ENCODE results near the gene PGBD5. TPM values are rescaled to one million over a fixed set of nuclear protein-coding genes. Genes with fewer than 3 reads are reported as not detected.

Gene PGBD5
- total RNA-seq, 4 donors from 2014 or later = 0.79 to 2.6 (median 1.1) TPM

DNA sequence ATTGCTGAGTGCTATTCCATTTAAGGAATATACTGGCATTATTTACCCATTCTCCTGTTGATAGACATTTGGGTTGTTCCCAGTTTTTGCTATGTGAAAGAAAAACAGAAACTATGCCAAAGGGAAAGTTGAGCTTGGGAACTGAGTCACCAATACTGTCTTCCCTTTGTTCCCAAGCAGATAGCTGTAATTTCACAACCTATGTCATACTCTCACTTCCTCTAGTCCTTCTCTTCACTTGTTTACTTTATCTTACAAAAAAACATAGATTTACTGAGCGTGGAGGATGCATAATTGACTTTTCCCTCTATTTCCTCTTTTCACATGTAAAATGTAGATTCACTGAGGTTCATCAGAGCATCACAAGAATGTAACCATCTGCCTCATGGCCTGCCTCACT, 32.4 kb upstream of the PGBD5 start:
- TF ChIP-seq, protein P1, sequence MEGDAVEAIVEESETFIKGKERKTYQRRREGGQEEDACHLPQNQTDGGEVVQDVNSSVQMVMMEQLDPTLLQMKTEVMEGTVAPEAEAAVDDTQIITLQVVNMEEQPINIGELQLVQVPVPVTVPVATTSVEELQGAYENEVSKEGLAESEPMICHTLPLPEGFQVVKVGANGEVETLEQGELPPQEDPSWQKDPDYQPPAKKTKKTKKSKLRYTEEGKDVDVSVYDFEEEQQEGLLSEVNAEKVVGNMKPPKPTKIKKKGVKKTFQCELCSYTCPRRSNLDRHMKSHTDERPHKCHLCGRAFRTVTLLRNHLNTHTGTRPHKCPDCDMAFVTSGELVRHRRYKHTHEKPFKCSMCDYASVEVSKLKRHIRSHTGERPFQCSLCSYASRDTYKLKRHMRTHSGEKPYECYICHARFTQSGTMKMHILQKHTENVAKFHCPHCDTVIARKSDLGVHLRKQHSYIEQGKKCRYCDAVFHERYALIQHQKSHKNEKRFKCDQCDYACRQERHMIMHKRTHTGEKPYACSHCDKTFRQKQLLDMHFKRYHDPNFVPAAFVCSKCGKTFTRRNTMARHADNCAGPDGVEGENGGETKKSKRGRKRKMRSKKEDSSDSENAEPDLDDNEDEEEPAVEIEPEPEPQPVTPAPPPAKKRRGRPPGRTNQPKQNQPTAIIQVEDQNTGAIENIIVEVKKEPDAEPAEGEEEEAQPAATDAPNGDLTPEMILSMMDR (IDR thresholded peaks at IDR 0.05) = no peak
- TF ChIP-seq POLR2A (IDR thresholded peaks at IDR 0.05) (no peak), EP300 (IDR thresholded peaks at IDR 0.05; ENCODE audit: low read depth) (no peak)
- Histone ChIP-seq H3K4me1 (no peaks in the 10 kb centered on the region), H3K9me3 (no peaks in the 10 kb centered on the region), H3K27me3 (peaks cover 14% of the 10 kb centered on the region), H3K27ac (no peak overlapping the region), H3K36me3 (no peaks in the 10 kb centered on the region), H3K4me3 (no peak overlapping the region)
- in situ Hi-C loops (cut with MboI; ENCODE audit: low pct_ligation_motif_present in 1 of 4, low pct_unique_long_range_greater_than_20kb in 1 of 4, low sequenced_read_pairs in 3 of 4) = no loop called here
- intact Hi-C loops (cut with DNase I; ENCODE audit: low total_unique reads) = no loop called here
- 13 to 21% methylated on average over 1 of the region's 1 CpG for WGBS, 2 donors (ENCODE audit: low coverage in 1 of 2)
- no peak for DNase-seq

- DNase-seq = no peak
- 84 to 93% methylated on average over 8 to 9 of the region's 9 CpGs for WGBS, 2 donors (ENCODE audit: low coverage in 1 of 2)
Measured at GRCh38 chr1:230456478-230456877, 30.3 kb upstream of the PGBD5 start.

DNA sequence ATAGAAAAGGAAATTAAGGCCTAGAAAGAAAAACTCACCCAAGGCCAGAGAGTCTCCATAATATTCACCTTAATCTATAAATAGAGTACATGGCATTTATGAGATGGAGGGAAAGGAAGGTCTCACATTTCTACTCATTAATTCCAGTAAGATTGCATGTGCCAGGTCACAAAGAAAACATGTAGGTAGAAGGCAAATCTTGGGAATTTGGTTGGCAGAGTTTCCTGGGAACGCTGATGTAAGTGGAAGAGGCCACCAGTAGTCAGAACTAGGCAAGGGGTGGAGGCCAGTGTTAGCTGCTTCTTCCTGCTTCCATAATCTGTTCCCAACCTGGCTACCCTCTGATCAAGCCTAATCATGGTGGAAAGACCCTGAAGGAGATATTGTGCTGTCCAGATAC, 29.2 kb upstream of the PGBD5 start:
- no peak for TF ChIP-seq POLR2A (IDR thresholded peaks at IDR 0.05)
- TF ChIP-seq EP300 (IDR thresholded peaks at IDR 0.05; ENCODE audit: low read depth) = no peak
- TF ChIP-seq, protein P1 (IDR thresholded peaks at IDR 0.05) = no peak
- TF ChIP-seq POLR2AphosphoS5 (IDR thresholded peaks at IDR 0.05) = no peak
- intact Hi-C loops (cut with DNase I; ENCODE audit: low total_unique reads) = no loop called here
- no peak overlapping the region for H3K27ac ChIP-seq

More at GRCh38 chr1:230456478-230456877, 30.3 kb upstream of the PGBD5 start:
- Histone ChIP-seq H3K27me3 (peaks cover 7% of the 10 kb centered on the region), H3K9me3 (no peaks in the 10 kb centered on the region), H3K4me3 (no peak overlapping the region), H3K27ac (no peak overlapping the region), H3K4me1 (no peaks in the 10 kb centered on the region), H3K36me3 (no peaks in the 10 kb centered on the region)
- TF ChIP-seq POLR2A (IDR thresholded peaks at IDR 0.05) = no peak
- TF ChIP-seq, protein P1 (IDR thresholded peaks at IDR 0.05) = no peak
- TF ChIP-seq POLR2AphosphoS5 (IDR thresholded peaks at IDR 0.05) = no peak
- TF ChIP-seq EP300 (IDR thresholded peaks at IDR 0.05; ENCODE audit: low read depth) = no peak
- in situ Hi-C loops (cut with MboI; ENCODE audit: low pct_ligation_motif_present in 1 of 4, low pct_unique_long_range_greater_than_20kb in 1 of 4, low sequenced_read_pairs in 3 of 4) = no loop called here
- intact Hi-C loops (cut with DNase I; ENCODE audit: low total_unique reads) = no loop called here

DNA sequence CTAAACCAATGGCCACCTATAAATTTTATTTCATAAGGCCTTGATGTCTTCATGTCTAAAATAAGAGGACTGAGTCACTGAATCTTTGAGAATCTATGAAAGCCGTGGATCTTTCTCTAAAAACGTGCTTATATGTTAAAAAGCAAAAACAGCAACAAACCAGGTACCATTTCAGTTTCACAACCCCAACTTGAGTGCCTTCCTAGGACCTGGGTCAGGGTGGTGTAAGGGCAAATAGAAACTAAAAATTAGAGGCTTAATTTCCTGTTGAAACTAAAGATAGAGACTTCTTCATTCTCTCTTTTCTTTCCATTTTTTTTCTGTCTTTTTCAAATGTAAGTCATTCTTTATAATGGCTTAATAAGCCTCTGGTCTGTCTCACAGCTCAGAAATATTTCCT, 27.2 kb upstream of the PGBD5 start:
- no peaks in the 10 kb centered on the region for H3K36me3 ChIP-seq
- H3K27ac ChIP-seq = no peak overlapping the region
- intact Hi-C loops (cut with DNase I; ENCODE audit: low total_unique reads) (no loop called here), in situ Hi-C loops (cut with MboI; ENCODE audit: low pct_ligation_motif_present in 1 of 4, low pct_unique_long_range_greater_than_20kb in 1 of 4, low sequenced_read_pairs in 3 of 4) (no loop called here)
- WGBS, 2 donors (ENCODE audit: low coverage in 1 of 2) = 61 to 77% methylated on average over 2 of the region's 2 CpGs
- H3K4me3 ChIP-seq = no peak overlapping the region
- no peaks in the 10 kb centered on the region for H3K9me3 ChIP-seq
- DNase-seq = no peak
- TF ChIP-seq, protein P1 (IDR thresholded peaks at IDR 0.05) = no peak
- no peak for TF ChIP-seq POLR2A (IDR thresholded peaks at IDR 0.05)
- H3K4me1 ChIP-seq = no peaks in the 10 kb centered on the region
- H3K27me3 ChIP-seq = peaks cover 4% of the 10 kb centered on the region

More for the DNA sequence above, 29.2 kb upstream of the PGBD5 start:
- H3K4me1 ChIP-seq = no peaks in the 10 kb centered on the region
- no peaks in the 10 kb centered on the region for H3K36me3 ChIP-seq
- in situ Hi-C loops (cut with MboI; ENCODE audit: low pct_ligation_motif_present in 1 of 4, low pct_unique_long_range_greater_than_20kb in 1 of 4, low sequenced_read_pairs in 3 of 4) = no loop called here
- no peak for DNase-seq
- no peaks in the 10 kb centered on the region for H3K9me3 ChIP-seq
- WGBS, 2 donors (ENCODE audit: low coverage in 1 of 2) = 77% methylated on average over 1 of the region's 1 CpG; no CpG with 5 or more reads in 1 of the 2 donors
- H3K4me3 ChIP-seq = no peak overlapping the region
- peaks cover 4% of the 10 kb centered on the region for H3K27me3 ChIP-seq

All from transverse colon (tissue), 4 donors.